Nephron (organoid): ENCODE data around the gene B3GALT5.
"Not testable (repeated sequence)": the region's sequence is repeated elsewhere in the genome, so short reads cannot be mapped to it uniquely, and the experiment has no call there.

Experiments used
- H3K27ac Mint-ChIP-seq, 3 experiments: 2 replicates each; pipeline ENCODE4 v1.8.0; 2020; ENCODE audit warnings: mixed read lengths in 3 of 3, mild to moderate bottlenecking in 2 of 3, moderate library complexity in 1 of 3
- H3K27me3 Mint-ChIP-seq: 2 replicates; pipeline ENCODE4 v1.8.0; 2021; ENCODE audit warnings: low read depth, mild to moderate bottlenecking, moderate library complexity, mixed read lengths
- H3K36me3 Mint-ChIP-seq: 2 replicates; pipeline ENCODE4 v1.8.0; 2020; ENCODE audit warnings: low read depth, mixed read lengths
- H3K4me1 Mint-ChIP-seq: 2 replicates; pipeline ENCODE4 v1.8.0; 2020; ENCODE audit warnings: mixed read lengths
- H3K4me3 Mint-ChIP-seq, 3 experiments: 2 replicates each; pipeline ENCODE4 v1.8.0; 2020; ENCODE audit warnings: mild to moderate bottlenecking in 3 of 3, mixed read lengths in 3 of 3, moderate library complexity in 2 of 3
- H3K9me3 Mint-ChIP-seq: 2 replicates; pipeline ENCODE4 v1.8.0; 2020; ENCODE audit warnings: mixed read lengths
- CTCF ChIP-seq, 3 experiments: fragments of 200-600 bp; sonication (generic); IDR thresholded peaks; one replicate each; pipeline ENCODE4 v1.5.0; 2021; ENCODE audit warnings: antibody characterized with exemption in 3 of 3; ENCODE audit not compliant: unreplicated experiment in 3 of 3

B3GALT5 gene

GRCh38 chr21:39686646-39687468, 74.1 kb downstream of the B3GALT5 start:
- Mint-ChIP-seq H3K9me3 (peaks cover 14% of the 10 kb centered on the region), H3K36me3 (no peaks in the 10 kb centered on the region), H3K27me3 (no peaks in the 10 kb centered on the region), H3K27ac (peak overlapping the region in 2 of 3 experiments; percentile 19 to 50), H3K4me3 (no peak overlapping the region), H3K4me1 (no peaks in the 10 kb centered on the region)
- TF ChIP-seq CTCF (IDR thresholded peaks at IDR 0.05; ENCODE audit: unreplicated experiment in 3 of 3): no peak

- no peaks in the 10 kb centered on the region for H3K27me3 Mint-ChIP-seq
- no peak for TF ChIP-seq CTCF (IDR thresholded peaks at IDR 0.05; ENCODE audit: unreplicated experiment in 3 of 3)
- no peak overlapping the region for H3K4me3 Mint-ChIP-seq
- H3K36me3 Mint-ChIP-seq: no peaks in the 10 kb centered on the region
- peaks cover 12% of the 10 kb centered on the region for H3K9me3 Mint-ChIP-seq
- no peaks in the 10 kb centered on the region for H3K4me1 Mint-ChIP-seq
- H3K27ac Mint-ChIP-seq: no peak overlapping the region
Measured at GRCh38 chr21:39688010-39688409, 75.3 kb downstream of the B3GALT5 start.

- H3K4me3 Mint-ChIP-seq, H3K27ac Mint-ChIP-seq, H3K36me3 Mint-ChIP-seq, H3K4me1 Mint-ChIP-seq, H3K27me3 Mint-ChIP-seq, H3K9me3 Mint-ChIP-seq: not testable (repeated sequence)
Measured at GRCh38 chr21:39689860-39690259, 77.1 kb downstream of the B3GALT5 start.

- Mint-ChIP-seq H3K36me3 (no peaks in the 10 kb centered on the region), H3K27me3 (no peaks in the 10 kb centered on the region), H3K9me3 (peaks cover 6% of the 10 kb centered on the region), H3K27ac (no peak overlapping the region), H3K4me3 (no peak overlapping the region), H3K4me1 (no peaks in the 10 kb centered on the region)
- no peak for TF ChIP-seq CTCF (IDR thresholded peaks at IDR 0.05; ENCODE audit: unreplicated experiment in 3 of 3)
Measured at GRCh38 chr21:39690454-39690853, 77.7 kb downstream of the B3GALT5 start.

- Mint-ChIP-seq H3K4me1 (peaks cover 9% of the 10 kb centered on the region), H3K27me3 (peaks cover under 1% of the 10 kb centered on the region), H3K9me3 (peaks cover 2% of the 10 kb centered on the region), H3K36me3 (no peaks in the 10 kb centered on the region), H3K4me3 (no peak overlapping the region), H3K27ac (no peak overlapping the region)
- no peak for TF ChIP-seq CTCF (IDR thresholded peaks at IDR 0.05; ENCODE audit: unreplicated experiment in 3 of 3)
Measured at GRCh38 chr21:39694750-39695149, 82.0 kb downstream of the B3GALT5 start.

- peak overlapping the region in 2 of 3 experiments; percentile 46 to 58 for H3K27ac Mint-ChIP-seq
- H3K27me3 Mint-ChIP-seq: peaks cover 6% of the 10 kb centered on the region
- peaks cover 9% of the 10 kb centered on the region for H3K4me1 Mint-ChIP-seq
- H3K4me3 Mint-ChIP-seq: no peak overlapping the region
- TF ChIP-seq CTCF (IDR thresholded peaks at IDR 0.05; ENCODE audit: unreplicated experiment in 3 of 3): no peak
- H3K9me3 Mint-ChIP-seq: no peaks in the 10 kb centered on the region
- no peaks in the 10 kb centered on the region for H3K36me3 Mint-ChIP-seq
Measured at GRCh38 chr21:39696196-39696595, 83.5 kb downstream of the B3GALT5 start.
